NB4 (cell line): ENCODE measurements around the gene GLT1D1.

Source experiments
- DNase-seq: peaks from one replicate; pipeline ENCODE4 v3.0.0; 2010; ENCODE audit warnings: low read depth
- H3K4me3 ChIP-seq: one replicate; pipeline ENCODE4 v1.5.1; 2011; ENCODE audit warnings: mild to moderate bottlenecking, low read depth, low read length, moderate library complexity
- MYC ChIP-seq: IDR thresholded peaks from 2 replicates; pipeline ENCODE4 v1.6.1; 2011; ENCODE audit warnings: low read depth, low read length
- POLR2A ChIP-seq: IDR thresholded peaks from 2 replicates; pipeline ENCODE4 v1.6.1; 2011; ENCODE audit warnings: mild to moderate bottlenecking; ENCODE audit not compliant: insufficient read length; ENCODE audit errors: extremely low read depth
- TF ChIP-seq, protein P1 (sequence below): IDR thresholded peaks from one replicate; pipeline ENCODE4 v1.5.1; 2012; ENCODE audit warnings: low read depth, low read length
- TF ChIP-seq, protein P2 (sequence below): IDR thresholded peaks from 2 replicates; pipeline ENCODE4 v1.6.1; 2011; ENCODE audit warnings: low read depth, low read length

The GLT1D1 gene

DNA sequence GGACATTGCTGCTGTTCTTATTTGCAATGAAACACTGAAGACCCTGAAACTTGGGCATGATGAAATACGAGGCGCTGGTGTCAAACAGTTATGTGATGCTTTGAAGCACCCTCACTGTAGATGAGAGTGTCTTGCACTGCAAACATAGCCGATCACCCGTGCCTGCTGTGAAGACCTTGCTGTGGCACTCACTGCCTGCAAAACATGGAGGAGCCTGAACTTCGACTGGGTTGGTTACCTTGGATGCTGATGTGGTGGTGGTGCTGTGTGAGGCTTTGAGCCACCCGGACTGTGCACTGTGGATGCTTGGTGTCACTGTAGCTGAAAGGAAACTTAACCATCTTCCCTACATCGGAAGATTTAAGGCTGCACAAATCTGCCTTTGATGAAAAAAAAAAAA lies 162.9 kb downstream of the GLT1D1 start:
- no peak for DNase-seq
- H3K4me3 ChIP-seq = no peak overlapping the region
- TF ChIP-seq, protein P1, sequence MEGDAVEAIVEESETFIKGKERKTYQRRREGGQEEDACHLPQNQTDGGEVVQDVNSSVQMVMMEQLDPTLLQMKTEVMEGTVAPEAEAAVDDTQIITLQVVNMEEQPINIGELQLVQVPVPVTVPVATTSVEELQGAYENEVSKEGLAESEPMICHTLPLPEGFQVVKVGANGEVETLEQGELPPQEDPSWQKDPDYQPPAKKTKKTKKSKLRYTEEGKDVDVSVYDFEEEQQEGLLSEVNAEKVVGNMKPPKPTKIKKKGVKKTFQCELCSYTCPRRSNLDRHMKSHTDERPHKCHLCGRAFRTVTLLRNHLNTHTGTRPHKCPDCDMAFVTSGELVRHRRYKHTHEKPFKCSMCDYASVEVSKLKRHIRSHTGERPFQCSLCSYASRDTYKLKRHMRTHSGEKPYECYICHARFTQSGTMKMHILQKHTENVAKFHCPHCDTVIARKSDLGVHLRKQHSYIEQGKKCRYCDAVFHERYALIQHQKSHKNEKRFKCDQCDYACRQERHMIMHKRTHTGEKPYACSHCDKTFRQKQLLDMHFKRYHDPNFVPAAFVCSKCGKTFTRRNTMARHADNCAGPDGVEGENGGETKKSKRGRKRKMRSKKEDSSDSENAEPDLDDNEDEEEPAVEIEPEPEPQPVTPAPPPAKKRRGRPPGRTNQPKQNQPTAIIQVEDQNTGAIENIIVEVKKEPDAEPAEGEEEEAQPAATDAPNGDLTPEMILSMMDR = no peak
- TF ChIP-seq, protein P2, sequence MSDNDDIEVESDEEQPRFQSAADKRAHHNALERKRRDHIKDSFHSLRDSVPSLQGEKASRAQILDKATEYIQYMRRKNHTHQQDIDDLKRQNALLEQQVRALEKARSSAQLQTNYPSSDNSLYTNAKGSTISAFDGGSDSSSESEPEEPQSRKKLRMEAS = no peak
- TF ChIP-seq POLR2A (no peak), MYC (no peak)

DNA sequence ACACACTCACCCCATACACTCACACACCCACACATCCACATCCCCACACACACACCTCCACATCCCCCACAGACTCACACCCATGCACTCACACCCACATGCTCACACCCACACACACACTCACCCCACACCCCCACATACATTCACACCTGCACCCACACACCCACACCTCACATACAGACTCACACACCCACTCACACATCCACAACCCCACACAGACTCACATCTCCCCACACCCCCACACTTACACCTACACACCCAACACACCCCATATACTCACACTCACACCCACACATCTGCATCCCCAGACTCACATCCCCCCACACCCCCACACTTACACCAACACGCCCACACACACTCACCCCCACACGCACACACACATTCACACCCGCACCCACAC lies 171.8 kb downstream of the GLT1D1 start:
- TF ChIP-seq POLR2A (no peak), MYC (no peak)
- TF ChIP-seq, protein P2 = no peak
- TF ChIP-seq, protein P1 = no peak
- no peak overlapping the region for H3K4me3 ChIP-seq
- no peak for DNase-seq

DNA sequence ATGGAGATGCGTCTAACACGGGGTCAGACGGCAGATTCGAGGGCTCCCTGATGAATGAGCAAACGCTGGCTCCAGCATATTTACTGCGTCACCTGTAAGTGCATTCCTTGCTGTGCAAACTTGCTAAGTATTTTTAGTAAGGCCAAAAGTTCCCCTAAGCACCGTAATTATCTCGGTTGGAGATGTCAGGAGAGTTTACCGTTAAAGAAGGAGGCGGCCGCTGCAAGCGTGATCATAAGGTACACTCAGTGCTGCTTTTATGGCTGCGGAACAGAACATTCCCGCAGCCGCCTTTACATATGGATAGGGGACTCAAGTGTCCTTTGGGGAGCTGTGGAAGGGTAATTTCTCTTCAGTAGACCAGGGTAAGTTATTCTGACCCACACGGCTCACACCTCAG lies 175.6 kb downstream of the GLT1D1 start:
- TF ChIP-seq, protein P1 = no peak
- TF ChIP-seq MYC = no peak
- no peak for TF ChIP-seq POLR2A
- DNase-seq = no peak
- no peak overlapping the region for H3K4me3 ChIP-seq
